ENCODE results near the gene PPARD. TPM values are rescaled to one million over a fixed set of nuclear protein-coding genes. Genes with fewer than 3 reads are reported as not detected.
A peak's percentile ranks its signal among the peaks of the same experiment; 100 is the strongest.

PPARD gene
- total RNA-seq, 5 donors from 2014 or later (not counting 1 experiment from before 2014, with no cell fraction given): 36.8 to 41.3 (median 37.9) TPM

- Mint-ChIP-seq H3K27ac (no peak overlapping the region), H3K27me3 (no peaks in the 10 kb centered on the region), H3K4me3 (no peak overlapping the region), H3K36me3 (peaks cover 25% of the 10 kb centered on the region), H3K9me3 (no peaks in the 10 kb centered on the region), H3K4me1 (peaks cover 23 to 33% (median 33%) of the 10 kb centered on the region in 3 donors)
- Histone ChIP-seq H3K27me3 (replicated peaks in 1 of 2; ENCODE audit: control insufficient read depth in 2 of 2, extremely low read depth in 1 of 2, insufficient read depth in 2 of 2, low read length in 1 of 2) (no peaks in the 10 kb centered on the region), H3K36me3 (ENCODE audit: control insufficient read depth in 2 of 2, extremely low read depth in 1 of 2, insufficient read depth in 1 of 2, low read length in 1 of 2) (peaks cover 9 to 39% of the 10 kb centered on the region in 2 donors), H3K4me3 (ENCODE audit: control insufficient read depth in 1 of 2, extremely low read depth in 1 of 2, low read length in 1 of 2) (no peak overlapping the region), H3K27ac (ENCODE audit: low read length) (no peak overlapping the region), H3K9me3 (no peaks in the 10 kb centered on the region), H3K4me1 (ENCODE audit: control insufficient read depth in 1 of 2, extremely low read depth in 1 of 2, insufficient read depth in 2 of 2, low read length in 2 of 2) (peaks cover 5 to 34% of the 10 kb centered on the region in 2 experiments)
- POLR2A ChIA-PET: interaction anchor here in 1 of 2 donors (0.6 kb wide), 1 partner anchor 168 kb away, joined by 7 read pairs; no protein-coding TSS in a partner anchor
- no peak for DNase-seq
- CTCF ChIA-PET: interaction anchor here (0.6 kb wide), 2 partner anchors 150 to 1106 kb away, joined by 3 to 6 read pairs; no protein-coding TSS in a partner anchor
- ATAC-seq (replicated peaks in 1 of 4): no peak
These were observed 131.4 kb downstream of the PPARD start for GRCh38 chr6:35473850-35474130.

- H3K9me3 ChIP-seq: no peaks in the 10 kb centered on the region
- H3K27me3 ChIP-seq (replicated peaks in 1 of 2; ENCODE audit: control insufficient read depth in 2 of 2, extremely low read depth in 1 of 2, insufficient read depth in 2 of 2, low read length in 1 of 2): no peaks in the 10 kb centered on the region
- no peak for DNase-seq
- Mint-ChIP-seq H3K27ac (no peak overlapping the region), H3K9me3 (no peaks in the 10 kb centered on the region), H3K27me3 (no peaks in the 10 kb centered on the region), H3K4me3 (no peak overlapping the region), H3K36me3 (peaks cover 23% of the 10 kb centered on the region), H3K4me1 (peaks cover 19 to 31% (median 31%) of the 10 kb centered on the region in 3 donors)
- H3K36me3 ChIP-seq (ENCODE audit: control insufficient read depth in 2 of 2, extremely low read depth in 1 of 2, insufficient read depth in 1 of 2, low read length in 1 of 2): peaks cover 9 to 39% of the 10 kb centered on the region in 2 donors
- peaks cover 5 to 28% of the 10 kb centered on the region in 2 experiments for H3K4me1 ChIP-seq (ENCODE audit: control insufficient read depth in 1 of 2, extremely low read depth in 1 of 2, insufficient read depth in 2 of 2, low read length in 2 of 2)
- WGBS (ENCODE audit: insufficient coverage): 92% methylated on average over 6 of the region's 14 CpGs
- POLR2A ChIA-PET: interaction anchor here in 1 of 2 donors (0.6 kb wide), 1 partner anchor 168 kb away, joined by 7 read pairs; no protein-coding TSS in a partner anchor
- no peak overlapping the region for H3K4me3 ChIP-seq (ENCODE audit: control insufficient read depth in 1 of 2, extremely low read depth in 1 of 2, low read length in 1 of 2)
- CTCF ChIA-PET: interaction anchor here in 1 of 2 donors (0.6 kb wide), 1 partner anchor 149 kb away, joined by 6 read pairs; no protein-coding TSS in a partner anchor
- peak in 2 of 4 experiments; percentile 8 to 25 for ATAC-seq (replicated peaks in 1 of 4)
- no peak overlapping the region for H3K27ac ChIP-seq (ENCODE audit: low read length)
These were observed 132.0 kb downstream of the PPARD start for GRCh38 chr6:35474131-35474941.

- Histone ChIP-seq H3K27me3 (replicated peaks in 1 of 2; ENCODE audit: control insufficient read depth in 2 of 2, extremely low read depth in 1 of 2, insufficient read depth in 2 of 2, low read length in 1 of 2) (no peaks in the 10 kb centered on the region), H3K4me1 (ENCODE audit: control insufficient read depth in 1 of 2, extremely low read depth in 1 of 2, insufficient read depth in 2 of 2, low read length in 2 of 2) (peaks cover 0 to 21% of the 10 kb centered on the region in 2 experiments), H3K4me3 (ENCODE audit: control insufficient read depth in 1 of 2, extremely low read depth in 1 of 2, low read length in 1 of 2) (no peak overlapping the region), H3K9me3 (no peaks in the 10 kb centered on the region), H3K36me3 (ENCODE audit: control insufficient read depth in 2 of 2, extremely low read depth in 1 of 2, insufficient read depth in 1 of 2, low read length in 1 of 2) (peaks cover 3 to 32% of the 10 kb centered on the region in 2 donors), H3K27ac (ENCODE audit: low read length) (no peak overlapping the region)
- H3K27ac Mint-ChIP-seq: no peak overlapping the region
- ChIA-PET CTCF (no interaction called here), POLR2A (no interaction called here)
- ATAC-seq (replicated peaks in 1 of 4) (peak in 2 of 4 experiments; percentile 5 to 11), DNase-seq (no peak)
- H3K4me3 Mint-ChIP-seq: no peak overlapping the region
- 94% methylated on average over 14 of the region's 20 CpGs for WGBS (ENCODE audit: insufficient coverage)
- peaks cover 16% of the 10 kb centered on the region for H3K36me3 Mint-ChIP-seq
- no peaks in the 10 kb centered on the region for H3K27me3 Mint-ChIP-seq
- H3K4me1 Mint-ChIP-seq: peaks cover 12 to 24% (median 24%) of the 10 kb centered on the region in 3 donors
- no peaks in the 10 kb centered on the region for H3K9me3 Mint-ChIP-seq
These were observed 132.7 kb downstream of the PPARD start for GRCh38 chr6:35474942-35475570.

GRCh38 chr6:35475573-35475972 is 133.2 kb downstream of the PPARD start:
- no peaks in the 10 kb centered on the region for H3K9me3 Mint-ChIP-seq
- CTCF ChIA-PET: no interaction called here
- Histone ChIP-seq H3K9me3 (no peaks in the 10 kb centered on the region), H3K4me3 (ENCODE audit: control insufficient read depth in 1 of 2, extremely low read depth in 1 of 2, low read length in 1 of 2) (no peak overlapping the region), H3K4me1 (ENCODE audit: control insufficient read depth in 1 of 2, extremely low read depth in 1 of 2, insufficient read depth in 2 of 2, low read length in 2 of 2) (peaks cover 0 to 16% of the 10 kb centered on the region in 2 experiments), H3K27me3 (replicated peaks in 1 of 2; ENCODE audit: control insufficient read depth in 2 of 2, extremely low read depth in 1 of 2, insufficient read depth in 2 of 2, low read length in 1 of 2) (no peaks in the 10 kb centered on the region), H3K27ac (ENCODE audit: low read length) (no peak overlapping the region), H3K36me3 (ENCODE audit: control insufficient read depth in 2 of 2, extremely low read depth in 1 of 2, insufficient read depth in 1 of 2, low read length in 1 of 2) (peaks cover 3 to 27% of the 10 kb centered on the region in 2 donors)
- DNase-seq: no peak
- no peaks in the 10 kb centered on the region for H3K27me3 Mint-ChIP-seq
- peak in 1 of 4 experiments; percentile 6 for ATAC-seq (replicated peaks in 1 of 4)
- H3K4me1 Mint-ChIP-seq: peaks cover 7 to 19% (median 19%) of the 10 kb centered on the region in 3 donors
- peaks cover 12% of the 10 kb centered on the region for H3K36me3 Mint-ChIP-seq
- POLR2A ChIA-PET: no interaction called here
- no peak overlapping the region for H3K27ac Mint-ChIP-seq
- no peak overlapping the region for H3K4me3 Mint-ChIP-seq
- WGBS (ENCODE audit: insufficient coverage): no CpG with 5 or more reads among the region's 4 CpGs

GRCh38 chr6:35476004-35476403 is 133.6 kb downstream of the PPARD start:
- Mint-ChIP-seq H3K4me1 (peaks cover 2 to 15% (median 15%) of the 10 kb centered on the region in 3 donors), H3K9me3 (no peaks in the 10 kb centered on the region), H3K36me3 (peaks cover 7% of the 10 kb centered on the region), H3K4me3 (no peak overlapping the region), H3K27me3 (no peaks in the 10 kb centered on the region), H3K27ac (peak overlapping the region in 1 of 2 donors; percentile 43)
- H3K36me3 ChIP-seq (ENCODE audit: control insufficient read depth in 2 of 2, extremely low read depth in 1 of 2, insufficient read depth in 1 of 2, low read length in 1 of 2): peaks cover 3 to 22% of the 10 kb centered on the region in 2 donors
- POLR2A ChIA-PET: no interaction called here
- H3K4me1 ChIP-seq (ENCODE audit: control insufficient read depth in 1 of 2, extremely low read depth in 1 of 2, insufficient read depth in 2 of 2, low read length in 2 of 2): peaks cover 0 to 12% of the 10 kb centered on the region in 2 experiments
- WGBS (ENCODE audit: insufficient coverage): 96% methylated on average over 11 of the region's 14 CpGs
- DNase-seq (no peak), ATAC-seq (replicated peaks in 1 of 4) (peak in 1 of 4 experiments; percentile 14)
- H3K27ac ChIP-seq (ENCODE audit: low read length): no peak overlapping the region
- H3K9me3 ChIP-seq: no peaks in the 10 kb centered on the region
- H3K27me3 ChIP-seq (replicated peaks in 1 of 2; ENCODE audit: control insufficient read depth in 2 of 2, extremely low read depth in 1 of 2, insufficient read depth in 2 of 2, low read length in 1 of 2): no peaks in the 10 kb centered on the region
- H3K4me3 ChIP-seq (ENCODE audit: control insufficient read depth in 1 of 2, extremely low read depth in 1 of 2, low read length in 1 of 2): no peak overlapping the region
- CTCF ChIA-PET: no interaction called here

- no peak overlapping the region for H3K4me3 Mint-ChIP-seq
- Histone ChIP-seq H3K36me3 (ENCODE audit: control insufficient read depth in 2 of 2, extremely low read depth in 1 of 2, insufficient read depth in 1 of 2, low read length in 1 of 2) (peaks cover 3 to 18% of the 10 kb centered on the region in 2 donors), H3K27ac (ENCODE audit: low read length) (no peak overlapping the region), H3K4me1 (ENCODE audit: control insufficient read depth in 1 of 2, extremely low read depth in 1 of 2, insufficient read depth in 2 of 2, low read length in 2 of 2) (peaks cover 0 to 2% of the 10 kb centered on the region in 2 experiments), H3K27me3 (replicated peaks in 1 of 2; ENCODE audit: control insufficient read depth in 2 of 2, extremely low read depth in 1 of 2, insufficient read depth in 2 of 2, low read length in 1 of 2) (no peaks in the 10 kb centered on the region), H3K9me3 (no peaks in the 10 kb centered on the region), H3K4me3 (ENCODE audit: control insufficient read depth in 1 of 2, extremely low read depth in 1 of 2, low read length in 1 of 2) (no peak overlapping the region)
- no peak overlapping the region for H3K27ac Mint-ChIP-seq
- no peak for ATAC-seq (replicated peaks in 1 of 4)
- DNase-seq: no peak
- POLR2A ChIA-PET: no interaction called here
- H3K36me3 Mint-ChIP-seq: peaks cover 6% of the 10 kb centered on the region
- CTCF ChIA-PET: interaction anchor here (0.7 kb wide), 2 partner anchors 157 to 258 kb away, joined by 3 to 5 read pairs; no protein-coding TSS in a partner anchor
- WGBS (ENCODE audit: insufficient coverage): 92% methylated on average over 2 of the region's 8 CpGs
- peaks cover 0 to 4% (median 4%) of the 10 kb centered on the region in 3 donors for H3K4me1 Mint-ChIP-seq
- no peaks in the 10 kb centered on the region for H3K27me3 Mint-ChIP-seq
- no peaks in the 10 kb centered on the region for H3K9me3 Mint-ChIP-seq
These were observed 134.7 kb downstream of the PPARD start for GRCh38 chr6:35477028-35477427.

Data from T-cell (primary cell).